ENCODE results near the gene RASA3.

RASA3 gene

GRCh38 chr13:114087430-114087829 lies 45.0 kb downstream of the RASA3 start:
- Histone ChIP-seq H3K9me2 (replicated peaks; ENCODE audit: low read depth, low read length) (no peaks in the 10 kb centered on the region), H3K9me3 (ENCODE audit: insufficient read depth, low read depth, low read length) (no peaks in the 10 kb centered on the region), H3K79me2 (ENCODE audit: insufficient read depth, low read length) (peaks cover 44% of the 10 kb centered on the region; the same call in 1 of the 2 replicates), H3K27me3 (ENCODE audit: insufficient read depth, low read length, poor library complexity, severe bottlenecking) (no peaks in the 10 kb centered on the region), H3K4me2 (ENCODE audit: low read depth, low read length, poor library complexity, severe bottlenecking) (no peak overlapping the region), H3F3A (ENCODE audit: low read depth) (no peaks in the 10 kb centered on the region), H4K20me1 (ENCODE audit: insufficient read depth, low read length, poor library complexity, severe bottlenecking) (peaks cover 3% of the 10 kb centered on the region), H3K4me1 (ENCODE audit: insufficient read depth, low read length, poor library complexity, severe bottlenecking) (no peaks in the 10 kb centered on the region), H3K4me3 (ENCODE audit: low read length, poor library complexity, severe bottlenecking) (no peak overlapping the region), H2AFZ (ENCODE audit: low read length) (no peak overlapping the region), H3K36me3 (ENCODE audit: insufficient read depth, low read length) (no peaks in the 10 kb centered on the region), H3K9ac (ENCODE audit: low read depth, low read length, poor library complexity, severe bottlenecking) (no peak overlapping the region)
- TF ChIP-seq CTCF (conservative IDR thresholded peaks at IDR 0.05; ENCODE audit: low read length), result no peak
- TF ChIP-seq EZH2phosphoT487 (IDR thresholded peaks at IDR 0.05; ENCODE audit: borderline replicate concordance), result no peak

GRCh38 chr13:114082849-114083645 lies 49.4 kb downstream of the RASA3 start:
- no peak for TF ChIP-seq EZH2phosphoT487 (IDR thresholded peaks at IDR 0.05; ENCODE audit: borderline replicate concordance)
- peaks cover 8% of the 10 kb centered on the region for H4K20me1 ChIP-seq (ENCODE audit: insufficient read depth, low read length, poor library complexity, severe bottlenecking)
- no peaks in the 10 kb centered on the region for H3K9me3 ChIP-seq (ENCODE audit: insufficient read depth, low read depth, low read length)
- no peaks in the 10 kb centered on the region for H3K9me2 ChIP-seq (replicated peaks; ENCODE audit: low read depth, low read length)
- no peaks in the 10 kb centered on the region for H3K27me3 ChIP-seq (ENCODE audit: insufficient read depth, low read length, poor library complexity, severe bottlenecking)
- no peaks in the 10 kb centered on the region for H3K4me1 ChIP-seq (ENCODE audit: insufficient read depth, low read length, poor library complexity, severe bottlenecking)
- H3K9ac ChIP-seq (ENCODE audit: low read depth, low read length, poor library complexity, severe bottlenecking), result no peak overlapping the region
- H3K4me2 ChIP-seq (ENCODE audit: low read depth, low read length, poor library complexity, severe bottlenecking), result no peak overlapping the region
- H3K4me3 ChIP-seq (ENCODE audit: low read length, poor library complexity, severe bottlenecking), result no peak overlapping the region
- peaks cover 51% of the 10 kb centered on the region for H3K79me2 ChIP-seq (ENCODE audit: insufficient read depth, low read length)
- H2AFZ ChIP-seq (ENCODE audit: low read length), result no peak overlapping the region
- H3K36me3 ChIP-seq (ENCODE audit: insufficient read depth, low read length), result no peaks in the 10 kb centered on the region
- no peaks in the 10 kb centered on the region for H3F3A ChIP-seq (ENCODE audit: low read depth)

- Histone ChIP-seq H3K27me3 (ENCODE audit: insufficient read depth, low read length, poor library complexity, severe bottlenecking) (no peaks in the 10 kb centered on the region), H3K36me3 (ENCODE audit: insufficient read depth, low read length) (no peaks in the 10 kb centered on the region), H3K9ac (ENCODE audit: low read depth, low read length, poor library complexity, severe bottlenecking) (no peak overlapping the region), H4K20me1 (ENCODE audit: insufficient read depth, low read length, poor library complexity, severe bottlenecking) (peaks cover 8% of the 10 kb centered on the region), H3K4me2 (ENCODE audit: low read depth, low read length, poor library complexity, severe bottlenecking) (no peak overlapping the region), H3K9me3 (ENCODE audit: insufficient read depth, low read depth, low read length) (no peaks in the 10 kb centered on the region), H3K9me2 (replicated peaks; ENCODE audit: low read depth, low read length) (no peaks in the 10 kb centered on the region), H3K79me2 (ENCODE audit: insufficient read depth, low read length) (peaks cover 60% of the 10 kb centered on the region), H2AFZ (ENCODE audit: low read length) (no peak overlapping the region), H3K4me3 (ENCODE audit: low read length, poor library complexity, severe bottlenecking) (no peak overlapping the region), H3K4me1 (ENCODE audit: insufficient read depth, low read length, poor library complexity, severe bottlenecking) (no peaks in the 10 kb centered on the region), H3F3A (ENCODE audit: low read depth) (no peaks in the 10 kb centered on the region)
- no peak for TF ChIP-seq CTCF (conservative IDR thresholded peaks at IDR 0.05; ENCODE audit: low read length)
- TF ChIP-seq EZH2phosphoT487 (IDR thresholded peaks at IDR 0.05; ENCODE audit: borderline replicate concordance), result no peak
Observed at GRCh38 chr13:114081761-114082681, 50.4 kb downstream of the RASA3 start.
